ENCODE data around the gene EIF3L. TPM values are rescaled to one million over a fixed set of nuclear protein-coding genes. Genes with fewer than 3 reads are reported as not detected.

EIF3L gene
- total and polyA plus RNA-seq, 9 of the 15 experiments (the other 6 are each of a cell fraction or from before 2014, with no cell fraction given) = 257 to 699 (median 368) TPM

- TF ChIP-seq RNF219 (CRISPR knock-in tag; IDR thresholded peaks at IDR 0.05) = no peak
- TF ChIP-seq BRD9 (IDR thresholded peaks at IDR 0.05; ENCODE audit: low read depth, partially characterized antibody) = no peak
- TF ChIP-seq, protein P1, sequence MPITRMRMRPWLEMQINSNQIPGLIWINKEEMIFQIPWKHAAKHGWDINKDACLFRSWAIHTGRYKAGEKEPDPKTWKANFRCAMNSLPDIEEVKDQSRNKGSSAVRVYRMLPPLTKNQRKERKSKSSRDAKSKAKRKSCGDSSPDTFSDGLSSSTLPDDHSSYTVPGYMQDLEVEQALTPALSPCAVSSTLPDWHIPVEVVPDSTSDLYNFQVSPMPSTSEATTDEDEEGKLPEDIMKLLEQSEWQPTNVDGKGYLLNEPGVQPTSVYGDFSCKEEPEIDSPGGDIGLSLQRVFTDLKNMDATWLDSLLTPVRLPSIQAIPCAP (CRISPR knock-in tag; IDR thresholded peaks at IDR 0.05; ENCODE audit: borderline replicate concordance) = no peak
- TF ChIP-seq ZNF431 (CRISPR knock-in tag; IDR thresholded peaks at IDR 0.05) = no peak
- TF ChIP-seq PHF8 (IDR thresholded peaks at IDR 0.05; ENCODE audit: borderline replicate concordance, low read length) = no peak
- TF ChIP-seq SMC3 (conservative IDR thresholded peaks at IDR 0.05; ENCODE audit: insufficient read depth, low read depth, low read length) = no peak
Observed at GRCh38 chr22:37930952-37931440, 81.8 kb downstream of the EIF3L start (continued).

GRCh38 chr22:37931893-37932389 is 82.7 kb downstream of the EIF3L start:
- in situ Hi-C loops (cut with MboI) = no loop called here
- CTCF ChIA-PET (ENCODE audit: low intra/inter-chr PET ratio) = no interaction called here
- intact Hi-C loops (cut with micrococcal nuclease) = no loop called here
- TF ChIP-seq CBFB (CRISPR knock-in tag; IDR thresholded peaks at IDR 0.05) (no peak), SMAD1 (IDR thresholded peaks at IDR 0.05; ENCODE audit: low read depth, low read length, partially characterized antibody) (no peak), ARID2 (IDR thresholded peaks at IDR 0.05) (no peak), SAFB (IDR thresholded peaks at IDR 0.05; ENCODE audit: borderline replicate concordance, low read depth, low read length) (no peak), KHSRP (IDR thresholded peaks at IDR 0.05) (no peak), HMG20B (CRISPR knock-in tag; IDR thresholded peaks at IDR 0.05) (no peak), ZNF589 (CRISPR knock-in tag; IDR thresholded peaks at IDR 0.05; ENCODE audit: low read depth) (no peak), NFYB (IDR thresholded peaks at IDR 0.05; ENCODE audit: extremely low read depth, insufficient read length) (no peak), SIRT6 (IDR thresholded peaks at IDR 0.05; ENCODE audit: low read depth, low read length) (no peak), ZBTB1 (CRISPR knock-in tag; IDR thresholded peaks at IDR 0.05; ENCODE audit: borderline replicate concordance, low read depth) (no peak), ZFP36 (IDR thresholded peaks at IDR 0.05; ENCODE audit: low read depth, low read length, partially characterized antibody) (no peak)
- TF ChIP-seq, protein P2, sequence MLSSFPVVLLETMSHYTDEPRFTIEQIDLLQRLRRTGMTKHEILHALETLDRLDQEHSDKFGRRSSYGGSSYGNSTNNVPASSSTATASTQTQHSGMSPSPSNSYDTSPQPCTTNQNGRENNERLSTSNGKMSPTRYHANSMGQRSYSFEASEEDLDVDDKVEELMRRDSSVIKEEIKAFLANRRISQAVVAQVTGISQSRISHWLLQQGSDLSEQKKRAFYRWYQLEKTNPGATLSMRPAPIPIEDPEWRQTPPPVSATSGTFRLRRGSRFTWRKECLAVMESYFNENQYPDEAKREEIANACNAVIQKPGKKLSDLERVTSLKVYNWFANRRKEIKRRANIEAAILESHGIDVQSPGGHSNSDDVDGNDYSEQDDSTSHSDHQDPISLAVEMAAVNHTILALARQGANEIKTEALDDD (IDR thresholded peaks at IDR 0.05) = no peak

More at GRCh38 chr22:37931893-37932389, 82.7 kb downstream of the EIF3L start:
- H3K9me1 ChIP-seq (ENCODE audit: control insufficient read depth, insufficient read depth, low read length) = no peaks in the 10 kb centered on the region
- H3K27ac ChIP-seq (ENCODE audit: extremely low read depth, low read depth, low read length) = no peak overlapping the region
- no peak for ATAC-seq
- no peaks in the 10 kb centered on the region for H3K79me2 ChIP-seq (ENCODE audit: control insufficient read depth, insufficient read depth, low read length)
- no peak overlapping the region; a peak in 1 of 4 replicates for H3K9ac ChIP-seq (ENCODE audit: insufficient read depth in 1 of 2, low read depth in 2 of 2, low read length in 2 of 2)
- WGBS (ENCODE audit: insufficient coverage, low coverage, missing lambda C conversion rate) = 80% methylated on average over 4 of the region's 6 CpGs
- no peak overlapping the region for H3K4me3 ChIP-seq
- FAIRE-seq = no peak
- H2AFZ ChIP-seq (ENCODE audit: low read depth, low read length) = no peak overlapping the region
- DNase-seq (ENCODE audit: extremely low read depth in 1 of 4, low spot score in 3 of 4) = no peak
- no TSS peak for BruUV-seq (replicated peaks)
- H3K4me1 ChIP-seq (replicated peaks in 1 of 2; ENCODE audit: control insufficient read depth in 2 of 2, insufficient read depth in 2 of 2, low read length in 2 of 2) = peaks cover 9 to 28% of the 10 kb centered on the region in 2 experiments; a peak in 4 of 5 replicates
- POLR2A ChIA-PET = interaction anchor here (0.5 to 2.0 kb wide), 3 partner anchors 22 to 370 kb away, joined by 3 to 4 read pairs (median 4); no protein-coding TSS in a partner anchor
- peaks cover 11% of the 10 kb centered on the region; the same call in 1 of the 3 replicates for H3K36me3 ChIP-seq (ENCODE audit: control insufficient read depth, insufficient read depth, low read length)
- H3K9me3 ChIP-seq (replicated peaks; ENCODE audit: control insufficient read depth, insufficient read depth, low read depth, low read length) = no peaks in the 10 kb centered on the region
- no peak overlapping the region for H3K4me2 ChIP-seq (ENCODE audit: insufficient read depth, low read length)
- no peaks in the 10 kb centered on the region for H3K27me3 ChIP-seq (ENCODE audit: control insufficient read depth in 2 of 2, insufficient read depth in 2 of 2, low read length in 2 of 2)
- H4K20me1 ChIP-seq (replicated peaks; ENCODE audit: control insufficient read depth, insufficient read depth, low read length) = no peaks in the 10 kb centered on the region

All from K562 (cell line).